Peyer's patch (tissue), 4 donors: Measurements from ENCODE around the gene CDK10.

Experiments
- POLR2A ChIP-seq, 2 donors: fragments of 450-650 bp; IDR thresholded peaks; one replicate each; pipeline ENCODE4 v1.5.1; 2017; ENCODE audit warnings: antibody characterized with exemption in 2 of 2, mild to moderate bottlenecking in 2 of 2, moderate library complexity in 2 of 2
- TF ChIP-seq, protein P1 (sequence below), 6 experiments: fragments of 450-650 bp in 4 of 6; fragments of 200-600 bp in 2 of 6; sonication (generic) in 1 of 6; IDR thresholded peaks; one replicate each; pipeline ENCODE4 v1.5.1; 2017 to 2019; ENCODE audit warnings: antibody characterized with exemption in 6 of 6, mild to moderate bottlenecking in 3 of 6, moderate library complexity in 1 of 6

DNA sequence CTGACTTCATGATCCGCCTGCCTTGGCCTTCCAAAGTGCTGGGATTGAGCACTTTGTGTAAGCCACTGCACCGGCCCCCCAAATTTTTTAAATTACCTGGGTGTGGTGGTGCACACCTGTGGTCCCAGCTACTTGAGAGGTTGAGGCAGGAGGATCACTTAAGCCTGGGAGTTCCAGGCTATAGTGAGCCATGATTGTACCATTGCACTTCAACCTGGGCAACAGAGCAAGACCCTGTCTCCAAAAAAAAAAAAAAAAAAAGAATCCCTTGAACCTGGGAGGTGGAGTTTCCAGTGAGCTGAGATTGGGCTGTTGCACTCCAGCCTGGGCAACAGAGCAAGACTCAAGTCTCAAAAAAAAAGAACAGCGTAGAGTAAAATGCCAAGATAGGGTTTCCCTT lies 50.1 kb downstream of the CDK10 start:
- TF ChIP-seq, protein P1, sequence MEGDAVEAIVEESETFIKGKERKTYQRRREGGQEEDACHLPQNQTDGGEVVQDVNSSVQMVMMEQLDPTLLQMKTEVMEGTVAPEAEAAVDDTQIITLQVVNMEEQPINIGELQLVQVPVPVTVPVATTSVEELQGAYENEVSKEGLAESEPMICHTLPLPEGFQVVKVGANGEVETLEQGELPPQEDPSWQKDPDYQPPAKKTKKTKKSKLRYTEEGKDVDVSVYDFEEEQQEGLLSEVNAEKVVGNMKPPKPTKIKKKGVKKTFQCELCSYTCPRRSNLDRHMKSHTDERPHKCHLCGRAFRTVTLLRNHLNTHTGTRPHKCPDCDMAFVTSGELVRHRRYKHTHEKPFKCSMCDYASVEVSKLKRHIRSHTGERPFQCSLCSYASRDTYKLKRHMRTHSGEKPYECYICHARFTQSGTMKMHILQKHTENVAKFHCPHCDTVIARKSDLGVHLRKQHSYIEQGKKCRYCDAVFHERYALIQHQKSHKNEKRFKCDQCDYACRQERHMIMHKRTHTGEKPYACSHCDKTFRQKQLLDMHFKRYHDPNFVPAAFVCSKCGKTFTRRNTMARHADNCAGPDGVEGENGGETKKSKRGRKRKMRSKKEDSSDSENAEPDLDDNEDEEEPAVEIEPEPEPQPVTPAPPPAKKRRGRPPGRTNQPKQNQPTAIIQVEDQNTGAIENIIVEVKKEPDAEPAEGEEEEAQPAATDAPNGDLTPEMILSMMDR (IDR thresholded peaks at IDR 0.05): no peak
- no peak for TF ChIP-seq POLR2A (IDR thresholded peaks at IDR 0.05)
